OCI-LY1 (cell line): ENCODE data around the gene FAM20C.

Source experiments
- EZH2 ChIP-seq: fragments of 200-600 bp; sonication (generic), shearing (Covaris generic); IDR thresholded peaks from 2 replicates; pipeline ENCODE4 v1.8.0; 2017; ENCODE audit warnings: borderline replicate concordance, mixed run types, mild to moderate bottlenecking, antibody characterized with exemption, low read length, moderate library complexity, mixed read lengths
- TF ChIP-seq, protein P1 (sequence below): fragments of 200-600 bp; sonication (generic), shearing (Covaris generic); IDR thresholded peaks from 2 replicates; pipeline ENCODE4 v1.5.1; 2017; ENCODE audit warnings: mild to moderate bottlenecking, antibody characterized with exemption, low read length, moderate library complexity, mixed read lengths

DNA sequence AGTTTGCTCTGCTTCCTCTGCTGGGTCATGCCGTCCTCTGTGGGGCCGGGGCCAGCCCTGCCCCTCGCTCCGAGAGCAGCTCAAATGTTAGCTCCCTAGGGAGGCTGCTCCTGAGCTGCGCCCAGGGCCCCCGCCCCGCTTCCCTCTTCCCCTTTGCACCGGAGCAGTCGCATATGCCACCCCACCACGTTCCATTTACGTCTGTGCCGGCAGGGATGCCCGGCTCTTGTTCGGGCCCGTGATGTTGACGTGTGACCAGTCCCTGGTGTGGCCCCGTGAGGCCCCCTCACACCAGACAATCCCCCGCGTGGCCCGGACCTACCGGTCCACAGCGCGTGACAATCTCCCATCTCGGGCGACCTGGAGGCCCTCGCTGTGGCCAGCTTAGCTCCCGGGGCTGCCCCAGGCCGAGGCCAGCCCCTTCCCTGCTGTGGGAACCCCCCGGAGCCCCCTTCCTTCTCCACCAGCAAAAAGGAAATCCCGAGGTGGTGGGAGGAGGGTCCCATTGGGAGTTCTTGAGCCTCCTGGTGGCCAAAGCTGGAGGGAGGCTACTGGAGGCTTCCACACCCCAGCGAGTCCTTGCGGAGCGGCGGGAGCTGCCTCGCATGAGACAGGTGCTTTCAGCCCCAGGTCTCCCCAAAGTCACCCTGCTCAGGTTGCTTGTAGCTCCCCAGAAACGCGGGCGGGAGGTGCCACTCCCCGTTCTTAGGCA lies 15.2 kb downstream of the FAM20C start:
- TF ChIP-seq, protein P1, sequence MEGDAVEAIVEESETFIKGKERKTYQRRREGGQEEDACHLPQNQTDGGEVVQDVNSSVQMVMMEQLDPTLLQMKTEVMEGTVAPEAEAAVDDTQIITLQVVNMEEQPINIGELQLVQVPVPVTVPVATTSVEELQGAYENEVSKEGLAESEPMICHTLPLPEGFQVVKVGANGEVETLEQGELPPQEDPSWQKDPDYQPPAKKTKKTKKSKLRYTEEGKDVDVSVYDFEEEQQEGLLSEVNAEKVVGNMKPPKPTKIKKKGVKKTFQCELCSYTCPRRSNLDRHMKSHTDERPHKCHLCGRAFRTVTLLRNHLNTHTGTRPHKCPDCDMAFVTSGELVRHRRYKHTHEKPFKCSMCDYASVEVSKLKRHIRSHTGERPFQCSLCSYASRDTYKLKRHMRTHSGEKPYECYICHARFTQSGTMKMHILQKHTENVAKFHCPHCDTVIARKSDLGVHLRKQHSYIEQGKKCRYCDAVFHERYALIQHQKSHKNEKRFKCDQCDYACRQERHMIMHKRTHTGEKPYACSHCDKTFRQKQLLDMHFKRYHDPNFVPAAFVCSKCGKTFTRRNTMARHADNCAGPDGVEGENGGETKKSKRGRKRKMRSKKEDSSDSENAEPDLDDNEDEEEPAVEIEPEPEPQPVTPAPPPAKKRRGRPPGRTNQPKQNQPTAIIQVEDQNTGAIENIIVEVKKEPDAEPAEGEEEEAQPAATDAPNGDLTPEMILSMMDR = no peak
- no peak for TF ChIP-seq EZH2
